Midbrain (tissue), 1 donor: Measurements from ENCODE around the gene PTGES2.
A peak's percentile ranks its signal among the peaks of the same experiment; 100 is the strongest.
"Not testable (repeated sequence)": the region's sequence is repeated elsewhere in the genome, so short reads cannot be mapped to it uniquely, and the experiment has no call there.

Source experiments
- DNase-seq: peaks from one replicate; lab custom pipeline; 2025; lab: John Stamatoyannopoulos, UW

PTGES2 gene

GRCh38 chr9:128136816-128137793 lies 9.6 kb upstream of the PTGES2 start:
- DNase-seq, result no peak

- DNase-seq, result not testable (repeated sequence)
These were observed 8.0 kb upstream of the PTGES2 start for GRCh38 chr9:128135561-128135960.

GRCh38 chr9:128132139-128132538 lies 4.6 kb upstream of the PTGES2 start:
- DNase-seq, result not testable (repeated sequence)

- not testable (repeated sequence) for DNase-seq
These were observed 3.8 kb upstream of the PTGES2 start for GRCh38 chr9:128131346-128131745.

- not testable (repeated sequence) for DNase-seq
These were observed 3.1 kb upstream of the PTGES2 start for GRCh38 chr9:128130651-128131050.

- not testable (repeated sequence) for DNase-seq
These were observed 2.6 kb upstream of the PTGES2 start for GRCh38 chr9:128129976-128130590.

- DNase-seq, result no peak
These were observed 1.5 kb upstream of the PTGES2 start for GRCh38 chr9:128128836-128129590.

GRCh38 chr9:128127990-128128835 lies 684 bp upstream of the PTGES2 start:
- DNase-seq, result peak; percentile 95

GRCh38 chr9:128125580-128126354 lies 1.8 kb downstream of the PTGES2 start:
- DNase-seq, result no peak

GRCh38 chr9:128124873-128125579 lies 2.5 kb downstream of the PTGES2 start:
- DNase-seq, result peak; percentile 29

GRCh38 chr9:128124451-128124850 lies 3.1 kb downstream of the PTGES2 start:
- no peak for DNase-seq

GRCh38 chr9:128123451-128124080 lies 4.0 kb downstream of the PTGES2 start:
- DNase-seq, result no peak

GRCh38 chr9:128122809-128123175 lies 4.7 kb downstream of the PTGES2 start:
- DNase-seq, result no peak

GRCh38 chr9:128121924-128122808 lies 5.4 kb downstream of the PTGES2 start:
- DNase-seq, result no peak

GRCh38 chr9:128121466-128121810 lies 6.1 kb downstream of the PTGES2 start:
- no peak for DNase-seq

GRCh38 chr9:128120741-128121465 lies 6.6 kb downstream of the PTGES2 start:
- DNase-seq, result no peak

- no peak for DNase-seq
These were observed 7.3 kb downstream of the PTGES2 start for GRCh38 chr9:128120061-128120740.
